CD4-positive, alpha-beta memory T cell (primary cell): ENCODE results near the gene PPP2R5E. TPM values are rescaled to one million over a fixed set of nuclear protein-coding genes. Genes with fewer than 3 reads are reported as not detected.

Experiments used
- CTCF ChIA-PET: fragments of 350-600 bp; sonication (Branson Sonifier 250); formaldehyde crosslinking; loops from one replicate; lab custom pipeline; 2021; ENCODE audit warnings: inconsistent platforms; ENCODE audit not compliant: partially characterized antibody; lab: Charles Lee
- POLR2A ChIA-PET: fragments of 350-600 bp; sonication (Branson Sonifier 250); formaldehyde crosslinking; loops from one replicate; lab custom pipeline; 2021; ENCODE audit not compliant: partially characterized antibody; lab: Charles Lee
- DNase-seq, 5 donors: peaks; one replicate each; pipeline versions ENCODE4 v3.0.0 to v3.0.0-alpha.2; 2020 to 2022; ENCODE audit warnings: mixed read lengths in 1 of 5
- H3K27ac ChIP-seq: one replicate; pipeline ENCODE4 v1.7.0; 2013; ENCODE audit warnings: low read depth, low read length
- H3K27me3 ChIP-seq: 2 replicates; pipeline ENCODE4 v1.7.0; 2013; ENCODE audit warnings: mild to moderate bottlenecking, low read length, moderate library complexity; ENCODE audit not compliant: insufficient read depth
- H3K36me3 ChIP-seq: 2 replicates; pipeline ENCODE4 v1.7.0; 2013; ENCODE audit warnings: mild to moderate bottlenecking, low read length, moderate library complexity; ENCODE audit not compliant: insufficient read depth
- H3K4me1 ChIP-seq: 2 replicates; pipeline ENCODE4 v1.7.0; 2013; ENCODE audit warnings: mild to moderate bottlenecking, low read length, moderate library complexity; ENCODE audit not compliant: insufficient read depth
- H3K4me3 ChIP-seq, 2 donors: one replicate each; pipeline ENCODE4 v1.7.0; 2013; ENCODE audit warnings: low read length in 2 of 2, mild to moderate bottlenecking in 1 of 2
- H3K9me3 ChIP-seq, 2 donors: one replicate each; pipeline ENCODE4 v1.7.0; 2013; ENCODE audit warnings: low read length in 2 of 2, control low read depth in 1 of 2; ENCODE audit not compliant: control insufficient read depth in 1 of 2
- H3K27ac Mint-ChIP-seq, 7 donors: one replicate each; pipeline ENCODE4 v1.8.0; 2020 to 2021; ENCODE audit warnings: mixed read lengths in 7 of 7, mild to moderate bottlenecking in 6 of 7, inconsistent platforms in 3 of 7, moderate library complexity in 3 of 7
- H3K27me3 Mint-ChIP-seq, 2 donors: one replicate each; pipeline ENCODE4 v1.8.0; 2020 to 2021; ENCODE audit warnings: mixed read lengths in 2 of 2
- H3K36me3 Mint-ChIP-seq, 2 donors: one replicate each; pipeline ENCODE4 v1.8.0; 2020 to 2021; ENCODE audit warnings: mixed read lengths in 2 of 2, inconsistent platforms in 1 of 2, mild to moderate bottlenecking in 1 of 2
- H3K4me1 Mint-ChIP-seq, 4 donors: one replicate each; pipeline ENCODE4 v1.8.0; 2020 to 2021; ENCODE audit warnings: mixed read lengths in 4 of 4, mild to moderate bottlenecking in 1 of 4
- H3K4me3 Mint-ChIP-seq, 8 donors: one replicate each; pipeline ENCODE4 v1.8.0; 2020 to 2021; ENCODE audit warnings: mixed read lengths in 8 of 8, mild to moderate bottlenecking in 7 of 8, moderate library complexity in 6 of 8, inconsistent platforms in 3 of 8
- H3K9me3 Mint-ChIP-seq, 8 donors: one replicate each; pipeline ENCODE4 v1.8.0; 2020 to 2021; ENCODE audit warnings: mixed read lengths in 8 of 8, mild to moderate bottlenecking in 5 of 8, inconsistent platforms in 3 of 8, moderate library complexity in 1 of 8
- intact Hi-C: fragments of 100-400 bp; cut with micrococcal nuclease; formaldehyde crosslinking; loops from one replicate; pipeline ENCODE4 v1.15.1; 2023
- polyA plus RNA-seq, 2 donors: library from polyadenylated mRNA; unstranded; fragments of 300-500 nt; fragmentation: Illumina TruSeq; gene quantifications; one replicate each; pipeline ENCODE4 v1.2.3, GENCODE V29; 2021
- total RNA-seq, 2 experiments: library from RNA; stranded (reverse); gene quantifications; one replicate each; pipeline ENCODE4 v1.2.3, GENCODE V29; 2021

Gene PPP2R5E
- total and polyA plus RNA-seq, 4 experiments from 2014 or later: 36.2 to 38.3 (median 37.1) TPM

DNA sequence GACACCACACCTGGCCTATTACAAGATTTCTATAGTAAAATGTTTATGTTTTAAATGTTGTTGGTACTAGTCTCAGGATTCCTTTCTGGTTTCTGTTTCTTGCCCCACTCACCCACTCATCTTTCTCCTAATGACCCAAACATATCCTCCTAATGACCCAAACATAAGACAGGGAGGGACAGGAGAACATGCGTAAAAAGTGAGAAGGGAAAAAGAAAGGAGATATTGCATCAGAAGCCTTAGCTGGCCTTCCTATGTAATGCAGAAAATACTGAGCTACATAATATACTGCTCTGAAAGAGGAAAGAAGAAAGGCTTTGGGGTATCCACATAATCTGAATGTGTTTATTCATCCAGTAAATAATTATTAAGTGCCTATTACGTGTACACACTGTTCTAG lies 119.8 kb downstream of the PPP2R5E start:
- intact Hi-C loops: no loop called here
- CTCF ChIA-PET: no interaction called here
- H3K4me1 ChIP-seq: no peaks in the 10 kb centered on the region

DNA sequence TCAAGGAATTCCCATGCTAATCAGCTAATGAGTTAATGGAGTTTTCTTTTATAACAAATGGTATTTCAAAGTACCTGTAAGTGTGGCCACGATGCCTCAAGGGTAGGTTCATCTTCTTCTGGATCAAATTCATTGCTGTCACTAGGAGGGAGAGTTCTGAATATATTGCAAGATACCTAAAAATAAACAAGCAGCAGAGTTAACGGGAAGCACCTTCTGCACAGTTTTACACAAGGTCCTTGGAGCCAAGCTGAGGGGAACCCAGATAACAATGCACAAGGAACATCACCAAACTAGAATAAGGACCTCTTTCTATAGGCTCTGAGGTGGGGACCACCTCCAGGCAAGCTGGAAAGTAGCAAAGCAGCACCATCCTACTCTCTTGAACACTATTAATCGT lies 121.3 kb downstream of the PPP2R5E start:
- Histone ChIP-seq H3K27me3 (no peaks in the 10 kb centered on the region), H3K4me1 (no peaks in the 10 kb centered on the region), H3K27ac (no peak overlapping the region), H3K36me3 (peaks cover 7% of the 10 kb centered on the region), H3K9me3 (no peaks in the 10 kb centered on the region), H3K4me3 (no peak overlapping the region)
- H3K27ac Mint-ChIP-seq: peak overlapping the region in 1 of 7 donors; percentile 9
- H3K27me3 Mint-ChIP-seq: no peaks in the 10 kb centered on the region
- H3K4me3 Mint-ChIP-seq: no peak overlapping the region
- H3K9me3 Mint-ChIP-seq: no peaks in the 10 kb centered on the region
- H3K36me3 Mint-ChIP-seq: peaks cover 25 to 35% of the 10 kb centered on the region in 2 donors
- CTCF ChIA-PET: no interaction called here
- intact Hi-C loops: no loop called here
- no peak for DNase-seq
- POLR2A ChIA-PET: no interaction called here
- peaks cover 0 to 14% (median 11%) of the 10 kb centered on the region in 4 donors for H3K4me1 Mint-ChIP-seq

More for the DNA sequence above, 119.8 kb downstream of the PPP2R5E start:
- Histone ChIP-seq H3K9me3 (no peaks in the 10 kb centered on the region), H3K4me3 (no peak overlapping the region), H3K27me3 (no peaks in the 10 kb centered on the region), H3K27ac (no peak overlapping the region), H3K36me3 (peaks cover 7% of the 10 kb centered on the region)
- Mint-ChIP-seq H3K27ac (no peak overlapping the region), H3K36me3 (peaks cover 21 to 31% of the 10 kb centered on the region in 2 donors), H3K4me1 (peaks cover 4 to 19% (median 16%) of the 10 kb centered on the region in 4 donors), H3K4me3 (no peak overlapping the region), H3K9me3 (no peaks in the 10 kb centered on the region), H3K27me3 (no peaks in the 10 kb centered on the region)
- POLR2A ChIA-PET: no interaction called here
- no peak for DNase-seq

DNA sequence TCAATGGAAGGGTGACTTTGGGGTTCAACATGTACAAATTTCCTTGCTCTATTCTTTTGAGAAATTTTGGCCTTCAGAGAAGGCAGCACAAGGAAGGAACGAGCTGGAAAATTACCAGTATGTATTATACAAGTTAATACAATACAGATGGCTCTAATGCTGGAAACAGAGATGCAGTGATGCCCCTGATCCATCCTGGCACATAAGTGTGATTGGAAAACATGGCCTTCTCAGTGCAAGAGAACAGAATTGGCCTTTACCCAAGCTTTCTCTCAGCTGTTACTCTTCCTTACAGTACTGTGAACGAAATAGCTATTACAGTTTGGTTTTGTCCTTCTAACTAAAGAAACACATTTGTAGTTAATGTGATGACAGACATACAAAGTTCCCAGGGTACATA lies 122.0 kb downstream of the PPP2R5E start:
- Histone ChIP-seq H3K27me3 (no peaks in the 10 kb centered on the region), H3K4me1 (no peaks in the 10 kb centered on the region), H3K36me3 (peaks cover 7% of the 10 kb centered on the region), H3K27ac (no peak overlapping the region), H3K4me3 (no peak overlapping the region), H3K9me3 (no peaks in the 10 kb centered on the region)
- Mint-ChIP-seq H3K9me3 (no peaks in the 10 kb centered on the region), H3K27me3 (no peaks in the 10 kb centered on the region), H3K36me3 (peaks cover 25 to 36% of the 10 kb centered on the region in 2 donors), H3K27ac (no peak overlapping the region), H3K4me1 (peaks cover 0 to 14% (median 10%) of the 10 kb centered on the region in 4 donors), H3K4me3 (no peak overlapping the region)
- CTCF ChIA-PET: interaction anchor here (1.1 kb wide), 1 partner anchor 21 kb away, joined by 3 read pairs; no protein-coding TSS in a partner anchor
- POLR2A ChIA-PET: no interaction called here
- intact Hi-C loops: no loop called here
- no peak for DNase-seq

DNA sequence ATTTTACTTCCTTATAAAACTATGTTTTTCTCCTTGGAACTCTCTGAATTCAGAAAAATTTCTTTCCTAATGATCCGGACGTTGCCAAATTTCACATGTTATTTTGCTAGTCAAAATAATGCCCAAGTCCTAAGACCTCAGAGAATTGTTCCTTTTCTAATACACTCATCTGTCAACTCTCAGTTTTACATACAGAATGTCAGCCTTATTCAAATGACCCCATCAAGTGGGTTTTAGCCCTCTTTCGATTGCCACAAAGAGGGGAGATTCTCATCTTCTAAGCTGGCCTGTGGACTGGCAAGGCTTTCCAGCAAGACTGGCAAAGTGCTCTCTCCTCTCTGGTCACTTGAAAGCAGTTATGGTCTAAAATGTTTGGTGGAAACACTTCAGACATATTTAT lies 125.2 kb downstream of the PPP2R5E start:
- CTCF ChIA-PET: no interaction called here
- Histone ChIP-seq H3K27ac (no peak overlapping the region), H3K27me3 (no peaks in the 10 kb centered on the region), H3K9me3 (no peaks in the 10 kb centered on the region), H3K36me3 (peaks cover 12% of the 10 kb centered on the region), H3K4me1 (no peaks in the 10 kb centered on the region), H3K4me3 (no peak overlapping the region)
- no peaks in the 10 kb centered on the region for H3K9me3 Mint-ChIP-seq
- H3K4me3 Mint-ChIP-seq: no peak overlapping the region
- H3K36me3 Mint-ChIP-seq: peaks cover 36 to 47% of the 10 kb centered on the region in 2 donors
- no peaks in the 10 kb centered on the region for H3K27me3 Mint-ChIP-seq
- POLR2A ChIA-PET: no interaction called here
- intact Hi-C loops: no loop called here
- peak overlapping the region in 1 of 7 donors; percentile 37 for H3K27ac Mint-ChIP-seq
- H3K4me1 Mint-ChIP-seq: peaks cover 0 to 8% (median 5%) of the 10 kb centered on the region in 4 donors
- DNase-seq: no peak

DNA sequence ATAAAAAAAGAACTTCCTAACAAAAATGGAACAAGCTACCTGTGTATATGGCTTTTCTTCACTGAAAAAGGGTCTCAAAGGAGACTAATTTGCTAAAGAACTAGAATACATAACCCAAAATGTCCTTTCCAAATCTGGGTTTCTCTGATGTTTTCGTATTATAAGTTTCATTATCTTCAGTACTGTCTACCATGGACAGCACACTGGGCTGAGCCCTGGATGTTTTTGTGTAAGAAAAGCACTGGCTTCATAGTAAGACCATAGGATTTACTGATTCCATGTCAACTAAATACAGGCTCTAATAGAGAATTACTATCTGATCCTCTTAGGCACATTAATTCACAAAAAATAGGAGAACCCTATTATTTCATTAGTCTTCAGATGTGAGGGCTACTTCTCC lies 130.2 kb downstream of the PPP2R5E start:
- no peaks in the 10 kb centered on the region for H3K9me3 Mint-ChIP-seq
- no peaks in the 10 kb centered on the region for H3K27me3 Mint-ChIP-seq
- no peak for DNase-seq
- POLR2A ChIA-PET: no interaction called here
- Histone ChIP-seq H3K27ac (no peak overlapping the region), H3K27me3 (no peaks in the 10 kb centered on the region), H3K4me3 (no peak overlapping the region), H3K9me3 (no peaks in the 10 kb centered on the region), H3K4me1 (no peaks in the 10 kb centered on the region), H3K36me3 (peaks cover 17% of the 10 kb centered on the region)
- H3K4me1 Mint-ChIP-seq: peaks cover 0 to 13% (median 5%) of the 10 kb centered on the region in 4 donors
- peaks cover 44 to 46% of the 10 kb centered on the region in 2 donors for H3K36me3 Mint-ChIP-seq
- no peak overlapping the region for H3K4me3 Mint-ChIP-seq
- no peak overlapping the region for H3K27ac Mint-ChIP-seq
- CTCF ChIA-PET: no interaction called here
- intact Hi-C loops: no loop called here

DNA sequence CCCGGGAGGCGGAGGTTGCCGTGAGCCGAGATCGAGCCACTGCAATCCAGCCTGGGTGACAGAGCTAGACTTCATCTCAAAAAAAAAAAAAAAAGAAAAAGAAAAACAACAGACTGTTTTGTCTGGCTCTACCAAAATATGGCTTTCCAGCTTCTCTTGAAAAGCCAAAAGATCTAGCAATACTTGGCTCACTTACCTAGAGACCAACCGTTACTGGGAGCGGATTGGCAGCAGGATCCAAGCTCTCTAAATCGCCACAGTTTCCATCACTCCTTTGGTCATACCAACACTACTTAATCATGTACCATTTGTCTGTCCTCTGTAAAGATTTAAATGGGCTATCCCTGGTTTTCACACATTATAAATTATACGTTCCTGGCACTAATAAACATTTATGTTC lies 136.8 kb downstream of the PPP2R5E start:
- Histone ChIP-seq H3K36me3 (peaks cover 4% of the 10 kb centered on the region), H3K4me1 (no peaks in the 10 kb centered on the region), H3K9me3 (no peaks in the 10 kb centered on the region), H3K4me3 (no peak overlapping the region), H3K27ac (no peak overlapping the region), H3K27me3 (no peaks in the 10 kb centered on the region)
- H3K9me3 Mint-ChIP-seq: no peaks in the 10 kb centered on the region
- ChIA-PET CTCF (no interaction called here), POLR2A (no interaction called here)
- peaks cover 36 to 45% of the 10 kb centered on the region in 2 donors for H3K36me3 Mint-ChIP-seq
- H3K4me1 Mint-ChIP-seq: peaks cover 9 to 21% (median 20%) of the 10 kb centered on the region in 4 donors
- H3K4me3 Mint-ChIP-seq: no peak overlapping the region
- H3K27ac Mint-ChIP-seq: no peak overlapping the region
- DNase-seq: no peak
- H3K27me3 Mint-ChIP-seq: no peaks in the 10 kb centered on the region
- intact Hi-C loops: no loop called here

DNA sequence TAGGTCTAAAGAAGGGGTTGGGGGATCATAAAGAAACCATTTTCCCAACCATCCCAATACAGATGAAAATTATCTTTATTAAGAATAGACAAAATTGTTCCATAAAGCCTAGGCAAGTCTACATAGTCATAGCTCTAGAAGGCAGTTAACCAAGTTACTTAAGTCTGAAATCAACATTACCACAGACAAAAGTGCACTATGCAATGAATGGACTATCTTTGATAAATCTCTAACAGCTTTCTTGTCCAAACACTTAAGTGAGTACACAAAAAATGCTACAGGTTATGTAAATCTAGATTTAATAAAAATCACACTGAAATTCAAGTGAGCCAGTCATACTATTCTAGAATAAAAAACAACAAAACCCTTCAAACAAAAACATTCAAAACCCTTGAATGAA lies 137.5 kb downstream of the PPP2R5E start:
- peaks cover 4% of the 10 kb centered on the region for H3K36me3 ChIP-seq
- Mint-ChIP-seq H3K27me3 (no peaks in the 10 kb centered on the region), H3K9me3 (no peaks in the 10 kb centered on the region), H3K36me3 (peaks cover 39 to 40% of the 10 kb centered on the region in 2 donors), H3K4me3 (no peak overlapping the region), H3K27ac (no peak overlapping the region), H3K4me1 (peaks cover 9 to 21% (median 18%) of the 10 kb centered on the region in 4 donors)
- no peaks in the 10 kb centered on the region for H3K9me3 ChIP-seq
- H3K4me1 ChIP-seq: no peaks in the 10 kb centered on the region
- CTCF ChIA-PET: no interaction called here
- intact Hi-C loops: no loop called here
- no peaks in the 10 kb centered on the region for H3K27me3 ChIP-seq
- DNase-seq: no peak
- POLR2A ChIA-PET: no interaction called here
- no peak overlapping the region for H3K4me3 ChIP-seq
- H3K27ac ChIP-seq: no peak overlapping the region
